ENCODE results near the gene TCF19. TPM values are rescaled to one million over a fixed set of nuclear protein-coding genes. Genes with fewer than 3 reads are reported as not detected.

Gene TCF19
- total RNA-seq, 2 donors from 2014 or later: 2.2 to 8.3 TPM

GRCh38 chr6:31126396-31127175 is 31.8 kb upstream of the TCF19 start:
- intact Hi-C loops (cut with DNase I): no loop called here
- DNase-seq (no peak), ATAC-seq (peak in 1 of 2 donors; percentile 48)

DNA sequence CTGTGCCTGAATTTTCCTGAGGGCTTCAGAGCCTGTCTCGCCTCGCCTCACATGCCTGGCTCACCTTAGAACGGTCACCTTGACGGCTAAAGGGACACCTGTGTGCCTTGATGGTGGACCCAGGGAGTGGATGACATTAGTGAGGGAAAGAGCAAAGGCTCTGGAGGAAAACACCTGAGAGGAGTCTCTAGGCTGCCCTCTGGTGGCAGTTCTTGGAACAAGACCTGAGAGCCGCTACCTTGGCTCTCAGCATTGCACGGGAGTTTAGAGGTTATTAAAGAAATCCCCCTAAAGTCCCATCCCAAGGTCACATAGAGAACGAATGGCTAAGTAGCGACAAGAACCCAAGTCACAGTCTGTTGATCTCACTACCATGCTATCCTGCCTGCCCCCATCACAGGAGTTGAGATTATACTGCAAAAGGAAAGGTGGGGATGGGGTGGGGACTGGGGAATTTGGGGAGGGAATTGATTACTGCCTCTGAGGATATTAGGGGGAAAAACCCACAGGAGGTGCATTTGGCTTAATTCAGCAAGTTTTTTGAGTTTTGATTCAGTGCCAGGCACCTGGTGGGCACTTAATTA is 30.2 kb upstream of the TCF19 start:
- ATAC-seq (no peak), DNase-seq (peak; percentile 60)
- intact Hi-C loops (cut with DNase I): no loop called here

- ATAC-seq: no peak
- intact Hi-C loops (cut with DNase I): no loop called here
- DNase-seq: no peak
These were observed 29.3 kb upstream of the TCF19 start for GRCh38 chr6:31129130-31129529.

DNA sequence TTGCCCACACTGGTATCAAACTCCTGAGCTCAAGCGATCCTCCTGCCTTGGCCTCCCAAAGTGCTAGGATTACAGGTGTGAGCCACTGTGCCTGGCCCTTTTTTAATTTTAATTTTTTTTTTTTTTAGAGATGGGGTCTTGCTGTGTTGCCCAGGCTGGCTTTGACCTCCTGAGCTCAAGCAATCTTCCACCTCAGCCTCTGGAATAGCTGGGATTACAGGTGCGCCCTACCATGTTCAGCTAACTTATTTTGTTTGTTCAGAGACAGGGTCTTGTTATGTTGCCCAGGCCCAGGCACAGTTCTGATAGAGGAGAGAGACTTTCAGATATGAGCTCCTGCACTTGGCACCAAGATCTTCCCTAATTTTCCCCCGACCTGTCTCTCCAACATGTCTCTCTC is 27.6 kb upstream of the TCF19 start:
- no peak for ATAC-seq
- no peak for DNase-seq
- intact Hi-C loops (cut with DNase I): no loop called here

GRCh38 chr6:31131595-31131994 is 26.8 kb upstream of the TCF19 start:
- DNase-seq (no peak), ATAC-seq (no peak)
- intact Hi-C loops (cut with DNase I): no loop called here

DNA sequence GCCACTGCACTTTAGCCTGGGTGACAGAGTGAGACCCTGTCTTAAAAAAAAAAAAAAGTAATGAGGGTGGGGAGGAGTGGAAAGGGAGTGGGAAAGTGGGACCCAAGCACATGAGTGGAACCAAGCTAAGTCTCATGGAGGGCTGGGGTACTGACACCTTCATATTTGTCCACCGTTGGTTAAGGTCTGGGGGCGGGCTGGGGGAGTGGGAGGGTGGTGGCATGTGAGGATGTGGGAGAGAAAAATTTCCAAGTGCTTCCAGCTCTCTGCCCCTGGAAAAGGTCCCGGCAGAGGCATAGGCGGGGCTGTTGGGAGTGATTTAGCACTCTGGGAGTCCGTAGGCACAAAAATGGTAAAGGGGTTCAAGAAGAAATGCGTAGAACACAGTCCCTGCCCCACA is 25.6 kb upstream of the TCF19 start:
- ATAC-seq: no peak
- DNase-seq: no peak
- intact Hi-C loops (cut with DNase I): no loop called here

DNA sequence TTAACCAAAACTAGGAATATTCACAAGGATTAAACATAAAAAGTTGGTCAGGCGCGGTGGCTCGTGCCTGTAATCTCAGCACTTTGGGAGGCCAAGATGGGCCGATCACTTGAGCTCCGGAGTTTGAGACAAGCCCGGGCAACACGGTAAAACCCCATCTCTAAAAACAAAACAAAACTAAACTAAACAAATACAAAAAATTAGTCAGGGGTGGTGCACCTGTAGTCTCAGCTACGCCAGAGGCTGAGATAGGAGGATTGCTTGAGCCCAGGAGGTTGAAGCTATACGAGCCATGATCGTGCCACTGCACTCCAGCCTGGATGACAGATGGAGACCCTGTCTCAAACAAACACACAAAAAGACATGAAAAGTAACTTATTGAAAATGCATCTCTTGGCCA is 22.7 kb upstream of the TCF19 start:
- intact Hi-C loops (cut with DNase I): loop anchor here (2.0 to 5.0 kb wide), 2 partner anchors 57 to 232 kb away; no protein-coding TSS in a partner anchor
- ATAC-seq (no peak), DNase-seq (no peak)

DNA sequence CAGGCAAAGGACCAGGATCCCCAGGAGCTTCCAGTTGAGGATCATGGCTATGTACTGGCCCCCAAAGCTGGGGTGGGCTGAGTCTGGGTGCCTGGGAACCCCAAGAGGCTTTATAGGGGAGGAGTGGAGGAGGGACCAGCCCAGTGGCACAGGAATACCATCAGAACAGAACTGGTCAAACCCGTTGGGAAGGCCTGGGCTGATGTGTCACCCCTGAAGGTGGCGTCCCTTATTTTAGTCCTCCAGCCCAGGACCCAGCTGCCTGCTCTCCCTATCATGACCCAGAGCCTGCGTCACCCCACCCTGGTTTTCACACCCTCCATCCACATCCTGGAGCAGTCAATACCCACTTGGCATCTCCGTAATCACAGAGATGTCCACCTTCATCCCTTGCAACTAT is 19.4 kb upstream of the TCF19 start, which contains the start of gene PSORS1C2:
PSORS1C2 (minus strand) TSS at position 85 of the 400 bp plus-strand sequence; CDS start at position 45, 40 bp downstream.
- intact Hi-C loops (cut with DNase I): loop anchor here (2.0 to 5.0 kb wide), 2 partner anchors 54 to 228 kb away; no protein-coding TSS in a partner anchor
- no peak for DNase-seq
- no peak for ATAC-seq

DNA sequence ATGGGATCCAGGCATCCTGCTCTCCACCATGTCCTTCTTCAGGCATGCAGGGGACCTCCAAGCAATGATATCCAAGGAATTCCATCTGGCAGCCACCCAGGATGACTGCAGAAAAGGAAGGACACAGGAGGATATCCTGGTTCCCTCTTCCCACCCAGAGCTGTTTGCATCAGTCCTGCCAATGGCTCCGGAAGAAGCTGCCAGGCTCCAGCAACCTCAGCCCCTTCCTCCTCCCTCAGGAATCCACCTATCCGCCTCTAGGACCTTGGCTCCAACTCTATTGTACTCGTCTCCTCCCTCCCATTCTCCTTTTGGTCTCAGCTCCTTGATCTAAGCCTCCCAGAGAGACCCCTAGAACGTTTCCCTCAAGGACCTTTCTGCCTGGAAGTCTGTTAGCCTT is 18.8 kb upstream of the TCF19 start:
- no peak for DNase-seq
- intact Hi-C loops (cut with DNase I): loop anchor here (2.0 to 5.0 kb wide), 2 partner anchors 53 to 228 kb away; no protein-coding TSS in a partner anchor
- no peak for ATAC-seq

GRCh38 chr6:31140643-31141042 is 17.7 kb upstream of the TCF19 start:
- no peak for ATAC-seq
- no peak for DNase-seq
- intact Hi-C loops (cut with DNase I): no loop called here

- intact Hi-C loops (cut with DNase I): no loop called here
- ATAC-seq: peak in 1 of 2 donors; percentile 19
- no peak for DNase-seq
These were observed 16.0 kb upstream of the TCF19 start for GRCh38 chr6:31142361-31142761.

GRCh38 chr6:31143148-31143547 is 15.2 kb upstream of the TCF19 start:
- ATAC-seq (peak; percentile 55 to 90), DNase-seq (peak; percentile 81)
- intact Hi-C loops (cut with DNase I): no loop called here

- DNase-seq (no peak), ATAC-seq (no peak)
- intact Hi-C loops (cut with DNase I): no loop called here
These were observed 14.0 kb upstream of the TCF19 start for GRCh38 chr6:31144296-31144969.

DNA sequence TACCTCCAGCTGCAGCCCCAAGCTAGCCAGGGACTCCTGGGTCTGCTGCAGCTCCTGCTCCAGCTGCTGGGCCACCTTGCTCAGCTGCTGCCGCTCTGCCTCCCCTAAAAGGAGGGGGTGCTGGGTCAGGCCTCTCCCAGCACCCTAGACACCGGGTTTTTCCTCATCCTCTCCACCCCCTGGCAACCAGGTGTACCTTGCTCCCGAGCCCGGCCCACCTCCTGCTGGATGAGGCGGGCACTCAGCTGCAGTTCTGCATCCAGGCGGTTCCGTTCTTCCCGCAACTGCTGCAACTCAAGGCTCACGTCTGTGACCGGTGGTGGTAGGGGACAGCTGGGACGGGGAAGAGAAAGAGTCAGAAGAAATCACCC is 13.4 kb upstream of the TCF19 start:
- ATAC-seq (no peak), DNase-seq (no peak)
- intact Hi-C loops (cut with DNase I): no loop called here

- intact Hi-C loops (cut with DNase I): no loop called here
- ATAC-seq: no peak
- DNase-seq: no peak
These were observed 13.0 kb upstream of the TCF19 start for GRCh38 chr6:31145386-31145785.

DNA sequence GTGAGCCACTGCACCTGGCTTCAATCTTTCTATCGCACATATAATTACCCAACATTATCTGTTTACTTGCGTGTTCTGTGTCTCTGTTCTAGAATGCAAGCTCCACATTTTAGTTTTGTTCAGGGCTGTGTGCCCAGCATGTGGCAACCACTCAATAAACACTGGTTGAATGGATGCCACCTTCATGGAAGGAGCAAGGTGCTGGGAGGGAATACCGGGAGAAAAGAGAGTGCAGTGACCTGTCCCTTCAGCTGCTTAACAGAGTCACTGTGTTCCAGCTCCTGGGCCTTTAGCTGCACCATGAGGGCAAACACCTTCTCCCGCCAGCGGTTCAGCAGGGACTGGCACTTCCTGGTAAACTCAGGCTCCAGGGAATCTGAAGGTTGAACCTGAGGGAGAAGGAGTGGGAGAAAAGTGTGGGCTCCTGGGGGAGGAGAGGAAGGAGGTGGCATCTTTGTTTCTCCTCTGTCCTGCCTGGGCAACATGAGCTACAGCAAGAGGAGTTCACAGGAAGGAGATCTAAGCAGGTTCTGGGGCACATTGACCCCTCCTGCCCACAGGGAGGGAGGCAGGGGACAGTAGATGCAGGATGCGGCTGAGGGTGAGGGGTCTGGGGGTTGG is 8.5 kb upstream of the TCF19 start:
- ATAC-seq: no peak
- intact Hi-C loops (cut with DNase I): no loop called here
- no peak for DNase-seq

DNA sequence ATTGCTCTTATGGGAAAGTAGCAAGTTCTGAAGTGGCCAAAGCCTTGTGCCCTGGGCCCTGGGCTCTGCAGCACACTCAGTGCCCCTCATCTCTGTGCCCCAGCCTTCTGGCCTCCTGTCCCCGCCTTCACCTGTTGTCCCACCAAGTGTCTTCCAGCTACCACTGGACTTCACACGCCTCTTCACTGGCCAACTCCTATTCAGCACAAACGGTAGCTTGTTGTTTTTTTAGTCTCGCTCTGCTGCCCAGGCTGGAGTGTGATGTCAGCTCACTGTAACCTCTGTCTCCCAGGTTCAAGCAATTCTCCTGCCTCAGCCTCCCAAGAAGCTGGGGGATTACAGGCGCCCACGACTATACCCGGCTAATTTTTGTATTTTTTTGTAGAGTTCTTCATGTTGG is 5.6 kb upstream of the TCF19 start:
- DNase-seq: no peak
- intact Hi-C loops (cut with DNase I): no loop called here
- no peak for ATAC-seq

DNA sequence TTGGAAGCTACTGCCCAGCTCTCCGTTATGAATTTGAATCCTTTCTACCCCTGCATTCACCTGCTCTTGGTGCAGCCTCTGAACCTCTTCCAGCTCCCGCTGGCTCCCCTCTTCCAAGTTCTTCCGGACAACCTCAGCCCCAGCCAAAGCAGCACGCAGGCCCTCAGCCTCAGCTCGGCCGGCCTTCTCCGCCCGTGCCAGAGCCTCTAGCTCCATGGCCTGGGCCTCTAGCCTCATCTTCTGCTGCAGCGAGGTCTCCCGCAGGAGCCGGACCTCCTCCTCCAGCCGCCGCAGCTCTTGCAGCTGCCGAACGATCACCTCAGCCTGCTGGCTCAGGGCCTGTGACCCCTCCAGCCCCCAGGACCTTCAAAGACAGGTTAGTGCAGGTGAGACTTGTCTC is 4.0 kb upstream of the TCF19 start:
- DNase-seq: no peak
- intact Hi-C loops (cut with DNase I): no loop called here
- no peak for ATAC-seq

DNA sequence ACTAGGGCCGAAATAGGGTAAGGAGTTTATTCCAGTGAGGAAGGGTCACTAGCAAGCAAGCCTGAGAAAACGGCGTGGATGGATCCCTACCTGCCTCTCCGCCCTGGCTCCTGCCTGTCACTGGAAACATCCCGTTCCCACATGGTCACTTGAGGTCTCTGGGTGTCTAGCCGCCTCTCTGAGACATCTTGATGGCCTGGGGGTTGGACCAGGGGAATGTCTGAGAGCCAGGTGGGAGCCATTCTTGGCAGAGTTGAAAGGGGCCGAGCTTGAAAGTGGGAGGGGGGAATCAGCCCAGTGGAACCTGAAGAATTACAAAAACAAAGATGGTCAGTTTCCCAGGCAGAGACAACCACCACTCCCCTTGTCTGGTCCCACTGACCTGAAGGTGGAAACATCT is 1.7 kb upstream of the TCF19 start:
- DNase-seq: no peak
- intact Hi-C loops (cut with DNase I): no loop called here
- ATAC-seq: no peak

Data from left cardiac atrium (tissue), 4 donors.